PC-3 (cell line): ENCODE measurements around the gene TRIM33. TPM values are rescaled to one million over a fixed set of nuclear protein-coding genes. Genes with fewer than 3 reads are reported as not detected.

Source experiments
- ATAC-seq: fragments of 200-7000 bp; cut with Tn5 transposase; 2 replicates; pipeline ENCODE4 v1.9.1; 2020; ENCODE audit warnings: mild to moderate bottlenecking, moderate library complexity
- BruUV-seq: library from RNA; stranded (reverse); fragments of 400-500 nt; replicated peaks from 2 replicates; lab custom pipeline; 2021; lab: Mats Ljungman, UMichigan
- CTCF ChIA-PET: fragments of 300-600 bp; sonication (Branson Sonifier 250); formaldehyde crosslinking; loops from one replicate; lab custom pipeline; 2022; ENCODE audit warnings: antibody characterized with exemption; lab: Charles Lee
- POLR2A ChIA-PET: fragments of 300-600 bp; sonication (Branson Sonifier 250); formaldehyde crosslinking; loops from one replicate; lab custom pipeline; 2022; ENCODE audit warnings: antibody characterized with exemption; ENCODE audit not compliant: unreplicated experiment; lab: Charles Lee
- DNase-seq: peaks from one replicate; pipeline ENCODE4 v3.0.0-alpha.2; 2015
- H2AFZ ChIP-seq: fragments of 300-600 bp; sonication (generic); 2 replicates; pipeline ENCODE4 v1.6.0; 2016; ENCODE audit warnings: antibody characterized with exemption, low read length
- H3F3A ChIP-seq: fragments of 300-600 bp; sonication (generic); one replicate; pipeline ENCODE4 v1.6.0; 2017; ENCODE audit warnings: antibody characterized with exemption, low read length, control low read depth, mild to moderate bottlenecking; ENCODE audit not compliant: unreplicated experiment
- H3K27ac ChIP-seq: fragments of 300-600 bp; sonication (generic); 2 replicates; pipeline ENCODE4 v1.5.1; 2016; ENCODE audit warnings: mild to moderate bottlenecking, low read length
- H3K27me3 ChIP-seq: fragments of 300-600 bp; sonication (generic); 2 replicates; pipeline ENCODE4 v1.6.1; 2016; ENCODE audit warnings: low read length, mixed read lengths
- H3K36me3 ChIP-seq: fragments of 300-600 bp; sonication (generic); 2 replicates; pipeline ENCODE4 v1.6.1; 2016; ENCODE audit warnings: low read depth, mixed run types, low read length, mixed read lengths
- H3K4me1 ChIP-seq: fragments of 300-600 bp; sonication (generic); 2 replicates; pipeline ENCODE4 v1.5.1; 2016; ENCODE audit warnings: low read length; ENCODE audit not compliant: insufficient read depth
- H3K4me2 ChIP-seq: fragments of 300-600 bp; sonication (generic); 2 replicates; pipeline ENCODE4 v1.6.0; 2016; ENCODE audit warnings: low read length
- H3K4me3 ChIP-seq: fragments of 300-600 bp; sonication (generic); 2 replicates; pipeline ENCODE4 v1.5.1; 2016; ENCODE audit warnings: mild to moderate bottlenecking, low read length, mixed read lengths
- H3K79me2 ChIP-seq: fragments of 300-600 bp; sonication (generic); 2 replicates; pipeline ENCODE4 v1.6.1; 2017; ENCODE audit warnings: low read length, mixed read lengths
- H3K9ac ChIP-seq: fragments of 300-600 bp; sonication (generic); 2 replicates; pipeline ENCODE4 v1.6.0; 2016; ENCODE audit warnings: mild to moderate bottlenecking, low read length
- H3K9me2 ChIP-seq: fragments of 300-600 bp; sonication (generic); replicated peaks from 2 replicates; pipeline ENCODE4 v1.6.1; 2016; ENCODE audit warnings: mixed run types, low read length, mixed read lengths
- H3K9me3 ChIP-seq: fragments of 300-600 bp; sonication (generic); 2 replicates; pipeline ENCODE4 v1.6.1; 2016; ENCODE audit warnings: low read length, mixed read lengths
- H4K20me1 ChIP-seq: fragments of 300-600 bp; sonication (generic); 2 replicates; pipeline ENCODE4 v1.6.1; 2016; ENCODE audit warnings: low read length, mixed read lengths
- CTCF ChIP-seq: fragments of 300-600 bp; sonication (generic); conservative IDR thresholded peaks from 2 replicates; pipeline ENCODE4 v1.5.1; 2017; ENCODE audit warnings: antibody characterized with exemption, low read depth, mild to moderate bottlenecking, low read length
- EZH2 ChIP-seq: fragments of 300-600 bp; sonication (generic); IDR thresholded peaks from one replicate; pipeline ENCODE4 v1.6.1; 2017; ENCODE audit warnings: antibody characterized with exemption, mild to moderate bottlenecking, low read length; ENCODE audit not compliant: unreplicated experiment
- EZH2phosphoT487 ChIP-seq: fragments of 300-600 bp; sonication (generic); IDR thresholded peaks from 2 replicates; pipeline ENCODE4 v1.6.1; 2018; ENCODE audit warnings: mild to moderate bottlenecking, antibody characterized with exemption, low read length, borderline replicate concordance
- intact Hi-C: fragments of 100-400 bp; cut with micrococcal nuclease; formaldehyde crosslinking; loops from 2 replicates; pipeline ENCODE4 v1.9.0; 2023
- total RNA-seq: library from RNA; depleted of rRNA; stranded (reverse); fragments of >200 nt; gene quantifications from 2 replicates; pipeline ENCODE4 v1.2.3, GENCODE V29; 2014

TRIM33 gene
- total RNA-seq, 1 experiment from 2014 or later, result 36.7 TPM

GRCh38 chr1:114397601-114398000 is 113.4 kb downstream of the TRIM33 start:
- H3K27me3 ChIP-seq, result no peaks in the 10 kb centered on the region
- H3K9me2 ChIP-seq, result no peaks in the 10 kb centered on the region
- ATAC-seq (no peak), DNase-seq (no peak)
- no peaks in the 10 kb centered on the region for H4K20me1 ChIP-seq
- no peaks in the 10 kb centered on the region for H3K9me3 ChIP-seq
- no peaks in the 10 kb centered on the region for H3F3A ChIP-seq
- H3K4me2 ChIP-seq, result no peak overlapping the region
- ChIA-PET POLR2A (no interaction called here), CTCF (no interaction called here)
- no TSS peak for BruUV-seq
- no peak overlapping the region for H3K9ac ChIP-seq
- no peak for TF ChIP-seq EZH2phosphoT487
- TF ChIP-seq EZH2, result no peak
- no peak for TF ChIP-seq CTCF
- intact Hi-C loops, result no loop called here
- H3K4me1 ChIP-seq, result no peaks in the 10 kb centered on the region
- H3K27ac ChIP-seq, result no peak overlapping the region
- H3K4me3 ChIP-seq, result no peak overlapping the region
- peaks cover 24% of the 10 kb centered on the region for H3K36me3 ChIP-seq
- no peak overlapping the region for H2AFZ ChIP-seq
- no peaks in the 10 kb centered on the region for H3K79me2 ChIP-seq

GRCh38 chr1:114395863-114396262 is 115.1 kb downstream of the TRIM33 start:
- Histone ChIP-seq H3K36me3 (peaks cover 23% of the 10 kb centered on the region), H3K9me2 (no peaks in the 10 kb centered on the region), H2AFZ (no peak overlapping the region), H3K4me3 (no peak overlapping the region), H3K9ac (no peak overlapping the region), H3K79me2 (no peaks in the 10 kb centered on the region), H3K4me1 (no peaks in the 10 kb centered on the region), H3K9me3 (no peaks in the 10 kb centered on the region), H4K20me1 (no peaks in the 10 kb centered on the region), H3F3A (no peaks in the 10 kb centered on the region), H3K27ac (no peak overlapping the region), H3K27me3 (no peaks in the 10 kb centered on the region), H3K4me2 (no peak overlapping the region)
- no peak for TF ChIP-seq EZH2
- no peak for TF ChIP-seq EZH2phosphoT487
- TF ChIP-seq CTCF, result no peak
- ATAC-seq (no peak), DNase-seq (no peak)
- POLR2A ChIA-PET, result no interaction called here
- intact Hi-C loops, result no loop called here
- BruUV-seq, result no TSS peak
- CTCF ChIA-PET, result no interaction called here

- Histone ChIP-seq H3K36me3 (peaks cover under 1% of the 10 kb centered on the region), H3K79me2 (no peaks in the 10 kb centered on the region), H3K9ac (no peak overlapping the region), H3K4me2 (no peak overlapping the region), H3K27me3 (no peaks in the 10 kb centered on the region), H3K9me3 (no peaks in the 10 kb centered on the region), H3K4me1 (no peaks in the 10 kb centered on the region), H2AFZ (no peak overlapping the region), H3K4me3 (no peak overlapping the region), H3K9me2 (no peaks in the 10 kb centered on the region), H3K27ac (no peak overlapping the region), H4K20me1 (no peaks in the 10 kb centered on the region), H3F3A (no peaks in the 10 kb centered on the region)
- TF ChIP-seq EZH2 (no peak), EZH2phosphoT487 (no peak)
- POLR2A ChIA-PET, result no interaction called here
- CTCF ChIA-PET, result no interaction called here
- ATAC-seq (no peak), DNase-seq (no peak)
- intact Hi-C loops, result no loop called here
- no TSS peak for BruUV-seq
These were observed 120.0 kb downstream of the TRIM33 start for GRCh38 chr1:114390960-114391359.
